Amniotic epithelial cell (primary cell): ENCODE results near the gene TIMP3.
"Not testable (repeated sequence)": the region's sequence is repeated elsewhere in the genome, so short reads cannot be mapped to it uniquely, and the experiment has no call there.

Experiments used
- DNase-seq: peaks from one replicate; pipeline ENCODE4 v3.0.0-alpha.2; 2010; ENCODE audit warnings: low read depth

The TIMP3 gene

DNA sequence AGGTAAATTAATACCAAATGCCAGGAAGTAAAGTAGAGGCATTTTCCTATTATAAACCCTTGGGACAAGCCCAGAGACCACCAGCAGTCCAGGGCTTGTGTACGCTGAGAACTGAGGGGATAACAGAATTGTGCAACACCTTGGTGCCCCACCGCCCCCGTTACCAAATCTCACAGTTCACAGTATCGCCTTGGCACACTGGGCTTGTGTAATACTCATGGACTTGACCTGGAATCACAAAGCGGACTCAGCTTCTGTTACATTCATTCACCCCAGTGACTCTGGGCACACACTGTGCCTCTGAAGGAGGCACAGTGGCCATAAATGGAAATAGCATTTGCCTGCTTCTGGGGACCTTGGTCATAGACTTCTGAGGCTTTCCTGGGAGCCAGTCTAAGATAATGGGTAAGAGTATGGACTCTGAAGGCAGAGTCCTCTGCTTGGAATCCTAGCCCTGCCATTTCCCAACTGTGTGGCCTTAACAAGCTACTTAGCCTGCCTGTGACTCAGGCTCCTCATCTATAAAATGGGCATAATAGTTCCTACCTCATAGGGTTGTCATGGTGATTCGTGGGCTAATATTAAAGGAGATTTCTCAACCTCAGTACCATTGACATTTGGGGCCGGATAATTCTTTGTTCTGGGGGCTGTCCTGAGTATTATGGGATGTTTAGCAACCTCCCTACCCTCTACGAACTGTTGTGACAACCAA lies 53.7 kb downstream of the TIMP3 start:
- DNase-seq, result no peak

DNA sequence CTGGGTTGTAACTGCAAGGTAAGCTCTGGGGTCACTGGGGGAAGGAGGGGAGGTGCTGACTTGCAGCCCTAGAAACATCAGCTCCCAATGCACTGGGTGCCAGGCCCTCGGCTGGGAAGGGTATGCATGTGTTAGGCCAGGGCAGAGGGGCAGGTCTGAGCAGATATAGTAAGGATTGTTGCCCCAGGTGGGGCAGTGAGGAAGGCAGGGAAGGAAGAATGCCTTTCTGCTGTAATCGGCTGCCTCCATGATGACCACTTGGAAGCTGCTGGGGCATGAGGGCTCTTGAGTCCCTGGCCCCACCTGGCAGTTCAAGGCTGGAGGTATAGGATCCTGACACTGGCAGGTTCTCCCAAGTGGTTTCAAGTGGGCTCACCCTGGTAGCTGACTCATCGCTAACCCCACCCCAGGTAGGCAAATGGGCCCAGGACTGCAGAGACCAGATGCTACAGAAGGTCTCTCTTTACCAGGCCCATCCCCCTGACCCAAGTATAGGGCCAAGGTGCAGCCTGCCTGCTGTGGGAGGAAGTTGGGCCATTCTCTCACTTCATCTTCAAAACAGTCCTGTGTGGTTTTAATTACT lies 56.7 kb downstream of the TIMP3 start:
- no peak for DNase-seq

DNA sequence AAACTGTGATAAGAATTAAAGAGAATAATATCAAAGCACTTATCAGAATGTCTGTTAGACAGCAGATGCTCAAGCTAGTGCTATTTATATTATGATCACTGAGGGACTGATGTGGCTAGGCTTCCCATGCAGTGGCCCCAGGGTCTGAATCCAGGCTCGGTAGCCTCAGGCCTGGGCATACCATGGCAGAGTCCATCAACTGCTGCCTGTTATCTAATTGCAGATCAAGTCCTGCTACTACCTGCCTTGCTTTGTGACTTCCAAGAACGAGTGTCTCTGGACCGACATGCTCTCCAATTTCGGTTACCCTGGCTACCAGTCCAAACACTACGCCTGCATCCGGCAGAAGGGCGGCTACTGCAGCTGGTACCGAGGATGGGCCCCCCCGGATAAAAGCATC lies 57.5 kb downstream of the TIMP3 start:
- DNase-seq, result no peak

DNA sequence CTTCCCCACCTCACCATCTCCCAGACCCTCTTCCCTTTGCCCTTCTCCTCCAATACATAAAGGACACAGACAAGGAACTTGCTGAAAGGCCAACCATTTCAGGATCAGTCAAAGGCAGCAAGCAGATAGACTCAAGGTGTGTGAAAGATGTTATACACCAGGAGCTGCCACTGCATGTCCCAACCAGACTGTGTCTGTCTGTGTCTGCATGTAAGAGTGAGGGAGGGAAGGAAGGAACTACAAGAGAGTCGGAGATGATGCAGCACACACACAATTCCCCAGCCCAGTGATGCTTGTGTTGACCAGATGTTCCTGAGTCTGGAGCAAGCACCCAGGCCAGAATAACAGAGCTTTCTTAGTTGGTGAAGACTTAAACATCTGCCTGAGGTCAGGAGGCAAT lies 58.2 kb downstream of the TIMP3 start:
- DNase-seq, result no peak

DNA sequence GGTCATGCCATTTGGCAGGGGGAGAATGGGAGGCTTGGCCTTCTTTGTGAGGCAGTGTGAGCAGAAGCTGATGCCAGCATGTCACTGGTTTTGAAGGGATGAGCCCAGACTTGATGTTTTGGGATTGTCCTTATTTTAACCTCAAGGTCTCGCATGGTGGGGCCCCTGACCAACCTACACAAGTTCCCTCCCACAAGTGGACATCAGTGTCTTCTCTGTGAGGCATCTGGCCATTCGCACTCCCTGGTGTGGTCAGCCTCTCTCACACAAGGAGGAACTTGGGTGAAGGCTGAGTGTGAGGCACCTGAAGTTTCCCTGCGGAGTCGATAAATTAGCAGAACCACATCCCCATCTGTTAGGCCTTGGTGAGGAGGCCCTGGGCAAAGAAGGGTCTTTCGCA lies 59.8 kb downstream of the TIMP3 start:
- no peak for DNase-seq

DNA sequence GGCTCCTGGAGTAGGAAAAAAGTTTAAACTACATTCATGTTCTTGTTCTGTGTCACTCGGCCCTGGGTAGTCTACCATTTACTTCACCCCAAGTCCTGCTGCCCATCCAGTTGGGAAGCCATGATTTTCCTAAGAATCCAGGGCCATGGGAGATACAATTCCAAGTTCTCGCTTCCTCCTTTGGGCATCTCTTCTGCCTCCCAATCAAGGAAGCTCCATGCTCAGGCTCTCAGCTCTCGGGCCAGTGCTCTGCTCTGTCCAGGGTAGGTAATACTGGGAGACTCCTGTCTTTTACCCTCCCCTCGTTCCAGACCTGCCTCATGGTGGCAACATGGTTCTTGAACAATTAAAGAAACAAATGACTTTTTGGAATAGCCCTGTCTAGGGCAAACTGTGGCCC lies 60.6 kb downstream of the TIMP3 start:
- no peak for DNase-seq

DNA sequence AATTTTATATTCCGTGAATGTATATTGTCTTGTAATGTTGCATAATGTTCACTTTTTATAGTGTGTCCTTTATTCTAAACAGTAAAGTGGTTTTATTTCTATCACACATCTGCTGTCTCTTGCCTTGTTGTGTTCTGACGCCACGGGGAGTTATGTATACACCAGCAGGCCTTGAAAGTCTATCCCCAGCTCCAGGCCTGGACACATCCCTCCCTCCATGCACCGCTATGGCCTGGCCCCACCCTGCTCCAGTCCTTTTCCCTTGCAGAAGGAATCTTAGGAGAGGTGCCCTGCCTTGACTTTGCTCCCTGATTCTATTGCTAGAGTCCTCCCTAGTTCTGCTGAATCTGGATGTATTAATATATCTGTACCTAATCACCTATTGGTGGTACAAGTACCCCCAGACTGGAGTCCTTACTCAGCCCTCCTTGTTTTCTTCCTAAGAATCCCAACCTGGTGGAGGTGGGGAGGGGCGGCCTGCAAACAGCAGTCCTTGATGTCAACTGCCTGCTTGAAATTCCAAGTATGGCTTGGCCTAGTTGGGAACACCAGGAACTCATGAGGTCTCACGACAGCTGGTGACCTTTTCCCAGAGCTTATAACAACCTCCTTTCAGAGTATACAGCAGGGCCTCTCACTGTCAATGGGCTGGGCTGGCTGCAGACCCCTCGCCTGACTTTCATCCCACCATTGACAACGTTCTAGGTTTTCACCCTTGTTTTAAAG lies 61.6 kb downstream of the TIMP3 start:
- DNase-seq, result no peak

DNA sequence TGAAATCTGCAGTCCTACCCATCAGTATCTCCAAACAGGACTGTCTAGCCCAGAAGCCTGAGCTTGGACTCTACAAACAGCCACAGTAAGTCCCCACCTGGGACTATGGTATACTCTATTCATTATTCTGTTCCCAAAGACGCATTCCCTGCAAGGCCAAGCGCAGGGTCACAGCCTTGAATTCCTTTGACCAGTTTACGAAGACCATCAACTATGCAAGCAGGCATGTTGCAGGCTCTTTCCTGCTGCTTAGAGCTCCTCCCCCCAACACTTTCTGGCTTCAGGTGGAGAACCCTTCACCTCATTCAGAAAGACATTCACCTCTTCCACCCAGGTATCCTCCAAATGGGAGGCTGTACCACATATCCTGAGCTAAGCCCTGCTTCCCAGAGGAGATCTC lies 62.5 kb downstream of the TIMP3 start:
- no peak for DNase-seq

DNA sequence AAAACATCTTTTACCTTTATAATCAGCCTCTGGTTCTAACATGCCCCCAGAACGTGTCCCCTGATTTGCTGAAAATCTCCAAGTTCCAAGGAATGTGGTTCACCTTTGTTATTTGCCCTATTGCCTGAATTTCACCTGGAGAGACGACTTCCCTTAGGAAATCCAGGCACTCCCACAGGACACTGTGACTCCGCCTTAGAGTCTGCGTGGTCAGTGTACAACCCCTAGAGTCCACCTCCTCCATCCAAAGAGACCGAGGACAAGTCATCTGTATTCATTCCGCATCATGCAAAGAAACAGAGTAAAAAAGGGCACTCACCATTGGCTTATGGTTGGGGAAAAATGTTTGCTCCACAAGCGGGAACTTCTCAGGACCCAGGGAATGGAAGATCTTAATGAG lies 63.1 kb downstream of the TIMP3 start:
- no peak for DNase-seq

DNA sequence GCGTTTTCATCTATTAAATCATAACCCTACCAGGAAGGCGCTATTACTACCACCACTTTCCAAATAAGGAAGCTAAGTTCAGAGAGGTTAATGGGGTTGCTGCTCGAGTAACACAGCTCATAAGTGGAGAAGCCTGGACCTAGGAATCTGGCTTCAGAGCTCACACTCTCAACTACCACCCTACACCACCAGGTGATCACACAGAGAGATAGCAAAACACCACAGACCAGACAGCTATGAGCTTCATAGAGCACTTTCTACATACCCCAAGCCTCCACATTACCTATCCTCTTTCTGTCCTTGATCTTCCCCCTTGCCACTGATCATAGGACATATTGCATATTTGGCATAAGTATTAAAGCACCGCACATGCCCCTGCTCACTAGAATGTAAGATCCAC lies 65.4 kb downstream of the TIMP3 start:
- no peak for DNase-seq

DNA sequence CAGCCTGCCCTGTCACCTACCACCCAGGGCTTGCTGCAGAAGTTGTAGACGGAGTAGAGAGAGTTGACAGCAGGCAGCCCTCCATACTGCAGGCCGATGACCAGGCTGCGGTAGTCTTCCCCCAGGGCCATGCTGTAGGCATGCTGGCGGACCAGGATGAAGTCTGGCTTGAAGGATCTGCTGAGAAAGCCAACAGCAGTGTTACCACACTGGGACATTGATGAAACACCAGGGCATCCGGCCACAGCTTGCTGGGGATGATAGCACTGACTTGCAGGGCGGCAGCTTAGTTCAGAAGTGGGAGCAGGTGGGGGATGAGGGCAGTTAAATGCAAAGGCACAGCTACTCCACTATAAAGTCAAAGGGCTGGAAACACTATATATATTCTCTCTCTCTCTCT lies 67.4 kb downstream of the TIMP3 start:
- no peak for DNase-seq

DNA sequence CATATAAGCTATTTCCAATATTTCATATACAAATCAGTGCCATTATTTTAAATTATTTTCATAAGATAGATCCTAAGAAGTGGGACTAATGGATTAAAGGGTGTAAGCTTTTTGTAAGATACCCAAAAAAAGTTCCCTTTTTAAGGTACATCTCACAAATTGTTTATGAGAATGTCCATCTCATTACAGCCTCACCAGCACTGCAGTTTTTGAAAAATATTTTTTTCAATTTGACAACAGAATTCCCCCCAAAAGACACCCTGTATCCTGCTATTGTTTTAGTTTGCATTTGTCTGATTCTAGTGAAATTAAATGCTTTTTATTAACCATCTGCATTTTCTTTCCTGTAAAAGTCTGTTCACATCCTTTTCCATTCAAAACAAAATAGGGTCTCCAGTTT lies 69.0 kb downstream of the TIMP3 start:
- no peak for DNase-seq

DNA sequence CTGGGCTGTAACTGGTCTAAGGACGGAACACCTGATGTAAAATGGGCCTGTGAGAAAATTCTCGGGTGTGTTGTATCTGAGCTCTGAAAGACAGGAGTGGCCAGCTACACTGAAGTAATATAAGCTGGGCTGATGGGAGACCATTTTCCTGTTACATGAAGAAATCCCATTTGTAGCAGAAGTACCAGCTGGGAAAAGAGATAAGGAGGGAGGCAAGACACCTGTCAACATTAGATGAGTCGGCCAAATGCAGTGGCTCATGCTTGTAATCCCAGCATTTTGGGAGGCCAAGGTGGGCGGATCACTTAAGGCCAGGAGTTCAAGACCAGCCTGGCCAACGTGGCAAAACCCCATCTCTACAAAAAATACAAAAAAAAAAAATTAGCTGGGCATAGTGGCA lies 72.1 kb downstream of the TIMP3 start:
- DNase-seq, result not testable (repeated sequence)

DNA sequence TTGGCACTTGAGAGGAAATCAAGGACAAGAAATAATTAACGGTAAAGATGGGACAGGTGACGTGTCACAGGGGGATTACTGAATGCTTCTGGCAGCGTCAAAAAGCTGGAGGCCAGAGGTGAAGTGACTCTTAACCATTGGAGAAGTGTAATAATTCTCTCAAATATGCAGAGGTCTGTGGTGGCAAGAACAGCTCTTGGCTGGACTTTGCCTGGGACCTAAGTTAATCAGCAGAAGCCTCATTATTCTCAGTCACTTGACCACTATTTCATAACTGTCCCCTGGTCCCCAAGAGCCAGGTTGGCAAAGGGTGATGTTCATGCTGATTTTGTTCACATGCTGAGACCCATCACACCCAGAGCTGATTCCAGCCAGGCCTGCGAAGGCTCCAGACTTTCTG lies 72.9 kb downstream of the TIMP3 start:
- no peak for DNase-seq

DNA sequence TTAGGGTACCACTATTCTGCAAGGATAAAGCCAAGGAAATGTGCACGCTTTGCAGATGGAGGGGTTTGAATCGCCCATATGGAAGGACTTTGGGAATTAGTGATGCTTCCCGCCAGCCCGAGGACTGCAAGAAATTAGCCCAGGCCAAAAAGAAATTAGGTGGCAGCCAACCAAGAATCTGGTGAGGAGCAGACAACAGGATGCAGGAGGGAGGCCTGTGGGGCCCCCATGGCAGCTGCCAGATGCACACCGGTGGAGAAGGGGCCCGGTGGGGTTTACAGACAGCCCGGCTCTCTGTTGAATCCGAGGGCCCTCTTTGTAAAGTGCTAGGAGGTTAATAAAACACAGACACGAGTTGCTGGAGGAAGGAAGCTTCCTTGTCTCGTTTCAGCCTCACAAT lies 73.5 kb downstream of the TIMP3 start:
- DNase-seq, result no peak

DNA sequence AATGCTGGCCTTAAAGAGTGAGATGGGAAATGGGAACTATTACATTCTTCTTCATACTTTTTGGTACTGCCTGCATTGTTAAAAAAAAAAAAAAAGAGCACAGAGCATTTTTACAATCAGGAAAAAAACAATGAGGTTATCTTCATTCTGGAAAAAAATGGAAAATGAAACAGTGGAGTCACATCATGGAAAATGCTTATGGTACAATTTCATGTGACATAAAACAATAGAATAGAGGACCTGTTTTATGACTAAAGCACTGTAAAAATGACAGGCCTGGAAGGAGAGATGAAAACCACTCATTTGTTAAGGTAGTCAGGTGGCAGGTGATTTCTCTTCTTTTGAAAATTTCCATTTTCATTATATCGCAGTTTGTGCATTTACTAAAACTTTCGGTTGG lies 75.0 kb downstream of the TIMP3 start:
- DNase-seq, result no peak

DNA sequence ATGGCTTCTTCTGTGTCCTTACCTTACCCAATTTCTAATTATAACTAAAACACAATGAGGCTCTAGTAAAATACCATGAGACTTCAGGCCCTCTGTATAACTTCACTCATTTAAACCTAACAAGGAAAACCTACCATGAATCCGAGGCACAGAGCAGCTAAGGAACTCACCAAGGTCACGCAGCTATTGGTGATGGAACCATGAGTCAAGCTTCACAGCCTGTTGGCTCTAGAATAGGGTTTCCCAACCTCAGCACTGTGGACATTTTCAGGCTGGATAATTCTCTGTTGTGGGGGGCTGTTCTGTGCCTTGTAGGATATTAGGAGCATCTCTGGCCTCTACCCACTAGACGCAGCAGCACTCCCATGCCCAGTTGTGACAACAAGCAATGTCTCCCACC lies 75.7 kb downstream of the TIMP3 start:
- peak; percentile 36 for DNase-seq

DNA sequence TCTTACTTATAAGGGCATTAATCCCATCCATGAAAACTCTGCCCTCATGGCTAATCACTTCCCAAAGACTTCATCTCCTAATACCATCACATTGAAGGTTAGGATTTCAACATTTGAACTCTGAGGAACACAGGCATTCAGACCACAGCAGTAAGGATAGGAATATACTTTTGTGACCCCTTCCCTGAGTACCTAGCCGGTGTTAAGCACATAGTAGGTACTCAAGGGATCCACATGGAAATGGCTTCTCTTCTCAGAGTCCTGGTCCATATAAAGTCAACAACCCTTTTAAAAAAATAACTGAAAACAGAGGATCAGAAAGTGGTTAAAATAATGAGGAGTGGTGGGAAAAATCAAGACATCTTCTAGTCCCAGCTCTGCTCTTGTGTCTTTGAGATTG lies 78.0 kb downstream of the TIMP3 start:
- DNase-seq, result no peak

DNA sequence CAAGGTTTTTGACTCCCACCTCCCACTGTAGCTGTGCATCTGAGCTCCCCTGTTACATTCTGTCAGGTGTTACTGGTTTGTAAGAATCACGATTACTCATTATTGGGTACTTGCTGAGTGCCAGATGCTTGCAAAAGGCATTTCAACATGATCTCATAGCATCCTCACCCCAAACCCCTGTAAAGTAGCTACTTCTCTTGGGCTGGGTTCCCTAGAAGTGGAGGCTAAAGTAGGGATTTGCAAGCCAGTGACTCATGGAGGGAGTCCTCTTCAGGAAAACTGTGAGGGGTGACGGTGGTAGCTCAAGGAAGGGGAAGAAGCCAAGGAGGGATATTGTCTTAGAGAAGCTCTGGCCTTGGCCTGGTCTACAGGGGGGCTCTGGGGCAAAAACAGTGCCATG lies 78.6 kb downstream of the TIMP3 start:
- DNase-seq, result peak; percentile 88

DNA sequence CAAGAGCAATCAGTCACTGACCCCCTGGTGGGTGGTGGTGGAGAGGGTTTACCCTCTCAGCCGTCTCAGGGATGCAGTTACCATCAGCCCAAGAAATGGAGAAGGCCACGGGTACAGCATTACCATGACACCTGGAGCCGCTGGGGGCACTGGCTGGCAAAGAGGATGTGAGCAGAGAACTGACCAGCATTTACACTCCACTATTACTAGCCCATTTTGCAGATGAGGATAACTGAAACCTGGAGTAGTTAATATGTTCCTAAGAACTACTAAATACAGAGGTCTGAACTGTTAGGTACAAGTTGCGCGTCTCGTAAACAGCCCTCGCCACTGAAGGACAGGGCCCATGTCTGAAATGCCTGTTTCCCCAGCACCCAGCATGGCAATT lies 79.0 kb downstream of the TIMP3 start:
- no peak for DNase-seq

DNA sequence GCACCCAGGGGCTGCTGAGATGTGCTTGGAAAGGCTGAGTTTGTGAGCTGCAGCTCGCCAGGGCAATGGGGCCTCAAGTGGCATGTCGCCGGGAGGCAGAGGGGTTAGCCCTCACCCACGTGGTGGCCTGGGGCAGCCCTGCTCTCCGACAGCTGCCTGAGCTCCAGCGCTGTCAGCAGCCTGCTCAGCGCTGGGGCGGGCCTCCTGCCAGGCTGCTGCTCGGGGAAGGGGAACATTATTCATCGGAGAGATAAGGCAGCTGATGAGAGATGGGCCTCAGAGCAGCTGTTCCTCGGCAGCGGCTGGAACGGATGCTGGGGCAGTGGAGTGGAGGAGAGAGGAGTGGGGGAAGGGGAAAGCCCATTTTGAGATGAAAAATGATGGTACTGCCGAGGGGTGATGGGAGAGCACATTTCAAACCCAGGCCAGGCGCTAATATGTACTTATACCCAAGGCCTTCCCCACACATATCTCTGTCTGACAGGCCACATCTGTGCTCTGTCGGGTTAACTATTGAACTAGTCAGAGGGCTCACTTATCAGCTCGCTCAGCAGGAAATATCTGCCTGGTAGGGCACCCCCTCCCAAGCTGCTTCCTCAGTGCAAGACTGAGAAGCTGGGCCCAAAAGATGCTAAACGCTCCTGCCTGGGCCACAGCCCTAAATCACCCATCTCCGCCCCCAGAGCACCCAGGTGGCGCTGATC lies 79.5 kb downstream of the TIMP3 start:
- peak; percentile 98 for DNase-seq

DNA sequence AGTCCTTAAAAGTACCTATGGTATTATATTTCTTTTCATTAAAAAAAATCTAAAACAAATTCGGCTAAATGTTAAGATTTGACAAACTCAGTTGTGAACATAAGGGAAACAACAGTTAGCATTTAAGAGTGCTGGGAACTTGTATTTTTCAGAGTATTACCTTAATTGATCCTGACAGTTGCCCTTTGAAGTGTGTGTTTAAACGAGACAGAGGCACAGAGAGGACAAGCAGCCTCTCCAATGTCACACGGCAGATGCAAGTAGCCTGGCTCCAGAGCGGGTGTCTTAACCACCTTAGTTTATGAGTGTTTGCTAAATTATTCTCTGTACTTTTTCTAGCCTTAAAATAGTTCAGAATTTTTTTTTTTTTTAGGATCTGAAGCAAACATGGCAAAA lies 80.9 kb downstream of the TIMP3 start:
- DNase-seq, result no peak
